ENCODE measurements around the gene ZBTB8A.
"Not testable (repeated sequence)": the region's sequence is repeated elsewhere in the genome, so short reads cannot be mapped to it uniquely, and the experiment has no call there.

The ZBTB8A gene

GRCh38 chr1:32622806-32623681, 83.8 kb downstream of the ZBTB8A start:
- DNase-seq, result no peak

- no peak for DNase-seq
These were observed 84.5 kb downstream of the ZBTB8A start for GRCh38 chr1:32623775-32624174.

- no peak for DNase-seq
These were observed 86.9 kb downstream of the ZBTB8A start for GRCh38 chr1:32626176-32626575.

- no peak for DNase-seq
These were observed 88.5 kb downstream of the ZBTB8A start for GRCh38 chr1:32627596-32628162.

GRCh38 chr1:32630173-32630572, 90.9 kb downstream of the ZBTB8A start:
- DNase-seq, result not testable (repeated sequence)

GRCh38 chr1:32632829-32633228, 93.6 kb downstream of the ZBTB8A start:
- no peak for DNase-seq

GRCh38 chr1:32635508-32636277, 96.5 kb downstream of the ZBTB8A start:
- no peak for DNase-seq

GRCh38 chr1:32636914-32637645, 97.9 kb downstream of the ZBTB8A start:
- no peak for DNase-seq

- DNase-seq, result no peak
These were observed 100.4 kb downstream of the ZBTB8A start for GRCh38 chr1:32639489-32640075.

- not testable (repeated sequence) for DNase-seq
These were observed 103.1 kb downstream of the ZBTB8A start for GRCh38 chr1:32642292-32642827.

GRCh38 chr1:32644426-32644825, 105.2 kb downstream of the ZBTB8A start:
- no peak for DNase-seq

- DNase-seq, result no peak
These were observed 108.3 kb downstream of the ZBTB8A start for GRCh38 chr1:32647308-32648134.

GRCh38 chr1:32650248-32650751, 111.1 kb downstream of the ZBTB8A start, which contains the start of gene ZBTB8OS:
Gene ZBTB8OS, minus strand, starts transcription at chr1:32650550. Its CDS starts 21 bp downstream, at chr1:32650529.
- DNase-seq, result peak; percentile 88

- DNase-seq, result peak; percentile 95
These were observed 111.7 kb downstream of the ZBTB8A start, which contains the start of gene RBBP4 for GRCh38 chr1:32650752-32651460. Gene RBBP4, plus strand, starts transcription at chr1:32651208. Its CDS starts 99 bp downstream, at chr1:32651307.

- no peak for DNase-seq
These were observed 112.3 kb downstream of the ZBTB8A start for GRCh38 chr1:32651461-32652073.

GRCh38 chr1:32652244-32652962, 113.2 kb downstream of the ZBTB8A start:
- DNase-seq, result no peak

Measured in NCI-H2081 treated with DMSO at 0.1 percent for 48 hours (cell line).